ENCODE measurements around the gene ASXL1.

- no peak for TF ChIP-seq RBBP5 (IDR thresholded peaks at IDR 0.05; ENCODE audit: borderline replicate concordance, insufficient read depth, low read length, poor library complexity, severe bottlenecking)
- no peak for TF ChIP-seq ZNF133 (CRISPR knock-in tag; IDR thresholded peaks at IDR 0.05)
- no peak for TF ChIP-seq MEF2D (tag; conservative IDR thresholded peaks at IDR 0.05; ENCODE audit: low read depth)
- TF ChIP-seq ZBTB33 (CRISPR knock-in tag; IDR thresholded peaks at IDR 0.05): no peak
These were observed 119.7 kb downstream of the ASXL1 start for GRCh38 chr20:32477594-32478512.
